Natural killer cell treated with Interleukin-12 subunit alpha and Interleukin-12 subunit beta and Interleukin-15 and Interleukin-18, amount 100 ng/mL, for 72 hours (primary cell): ENCODE measurements around the gene PRB4. TPM values are rescaled to one million over a fixed set of nuclear protein-coding genes. Genes with fewer than 3 reads are reported as not detected.
"Not testable (repeated sequence)": the region's sequence is repeated elsewhere in the genome, so short reads cannot be mapped to it uniquely, and the experiment has no call there.

Source experiments
- ATAC-seq, 2 donors: fragments of 150-1000 bp; cut with Tn5 transposase in 1 of 2; sonication (Bioruptor Pico), chemical (Tn5 transposase) in 1 of 2; 2 replicates each; pipeline ENCODE4 v1.10.0; 2021
- DNase-seq: peaks from one replicate; pipeline ENCODE4 v3.0.0; 2022; ENCODE audit warnings: low spot score
- H3K27ac Mint-ChIP-seq, 2 donors: 1 replicate in 1 of 2; 2 replicates in 1 of 2; pipeline ENCODE4 v1.8.0; 2022; ENCODE audit warnings: mixed read lengths in 2 of 2, mild to moderate bottlenecking in 1 of 2, moderate library complexity in 1 of 2
- H3K27me3 Mint-ChIP-seq, 2 donors: 1 replicate in 1 of 2; 2 replicates in 1 of 2; pipeline ENCODE4 v1.8.0; 2022; ENCODE audit warnings: mixed read lengths in 2 of 2
- H3K36me3 Mint-ChIP-seq: one replicate; pipeline ENCODE4 v1.8.0; 2022; ENCODE audit warnings: mixed read lengths
- H3K4me1 Mint-ChIP-seq, 2 donors: 1 replicate in 1 of 2; 2 replicates in 1 of 2; pipeline ENCODE4 v1.8.0; 2022; ENCODE audit warnings: low read depth in 2 of 2, mixed read lengths in 2 of 2, mild to moderate bottlenecking in 1 of 2
- H3K4me3 Mint-ChIP-seq: one replicate; pipeline ENCODE4 v1.8.0; 2022; ENCODE audit warnings: mixed read lengths
- H3K9me3 Mint-ChIP-seq: 2 replicates; pipeline ENCODE4 v1.8.0; 2022; ENCODE audit warnings: mixed read lengths
- total RNA-seq, 2 donors: library from RNA; stranded (reverse); gene quantifications; one replicate each; pipeline ENCODE4 v1.2.3, GENCODE V29; 2022

PRB4 gene
- not detected for total RNA-seq

DNA sequence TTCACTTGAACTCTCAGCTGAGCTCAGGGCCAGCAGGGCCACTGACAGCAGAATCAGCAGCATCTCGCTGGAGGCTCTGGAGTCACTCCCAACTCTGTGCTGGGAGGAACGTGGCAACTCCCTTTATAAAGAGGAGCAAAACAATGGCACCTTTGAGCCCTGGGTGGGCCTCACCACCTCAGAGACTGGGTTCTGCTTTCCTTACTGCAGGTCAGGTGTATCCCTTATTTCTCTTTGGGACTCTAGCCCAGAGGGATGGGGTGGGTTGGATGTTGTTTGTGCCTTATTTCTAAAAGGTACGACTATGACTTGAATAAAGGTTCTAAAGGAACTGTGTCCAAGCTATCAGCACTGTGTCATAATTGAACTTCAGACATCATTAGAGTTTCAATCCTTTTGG, at the start of gene PRB4:
TSS of gene PRB4 (minus strand) at position 101 of the 400 bp plus-strand sequence. CDS start at position 63, 38 bp downstream.
- peaks cover 3% of the 10 kb centered on the region for H3K36me3 Mint-ChIP-seq
- DNase-seq: no peak
- H3K27me3 Mint-ChIP-seq: peaks cover 0 to 14% of the 10 kb centered on the region in 2 donors
- H3K27ac Mint-ChIP-seq: no peak within 1 kb of the TSS
- ATAC-seq: no peak
- no peaks in the 10 kb centered on the region for H3K4me1 Mint-ChIP-seq
- H3K9me3 Mint-ChIP-seq: peaks cover 12% of the 10 kb centered on the region
- no peak within 1 kb of the TSS for H3K4me3 Mint-ChIP-seq

DNA sequence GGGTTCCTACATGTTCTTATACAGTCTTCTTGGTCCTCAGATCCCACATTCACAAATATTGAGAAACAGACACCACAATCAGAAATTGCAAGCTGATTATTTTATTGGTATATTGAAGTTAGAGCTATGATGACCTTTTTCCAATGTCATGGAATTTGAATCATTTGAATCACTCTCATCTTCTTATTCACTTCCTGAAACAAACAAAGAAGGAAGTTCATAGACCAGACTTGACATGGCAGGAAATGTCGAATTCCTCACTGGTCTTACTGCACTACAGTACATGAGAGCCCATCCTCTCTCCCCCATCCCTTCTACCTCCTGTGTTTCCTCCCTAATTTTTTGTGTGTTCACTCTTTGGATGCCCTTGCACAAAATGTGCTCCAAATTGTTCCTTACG, 41.5 kb upstream of the PRB4 start:
- H3K27me3 Mint-ChIP-seq, H3K9me3 Mint-ChIP-seq, DNase-seq, H3K4me3 Mint-ChIP-seq, H3K36me3 Mint-ChIP-seq, H3K4me1 Mint-ChIP-seq, H3K27ac Mint-ChIP-seq, ATAC-seq: not testable (repeated sequence)

DNA sequence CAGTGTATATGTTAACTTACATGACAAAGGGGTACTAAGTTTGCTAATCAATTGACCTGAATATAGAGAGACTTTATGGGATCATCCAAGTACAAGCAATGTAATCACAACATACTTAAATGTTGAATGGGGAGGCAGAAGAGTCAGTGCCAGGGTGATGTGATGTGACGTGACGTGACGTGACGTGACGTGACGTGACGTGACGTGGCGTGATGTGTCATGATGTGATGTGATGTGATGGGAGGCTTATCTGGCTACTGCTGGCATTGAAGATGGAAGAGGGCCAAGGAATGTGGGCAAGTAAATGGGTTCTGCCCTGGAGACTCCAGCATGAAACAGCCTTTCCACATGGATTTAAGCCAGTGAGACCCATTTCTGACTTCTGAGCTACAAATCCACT, 38.2 kb upstream of the PRB4 start:
- DNase-seq (no peak), ATAC-seq (no peak)
- Mint-ChIP-seq H3K9me3 (peaks cover 3% of the 10 kb centered on the region), H3K27me3 (no peaks in the 10 kb centered on the region), H3K36me3 (no peaks in the 10 kb centered on the region), H3K4me1 (no peaks in the 10 kb centered on the region), H3K4me3 (no peak overlapping the region), H3K27ac (no peak overlapping the region)

- Mint-ChIP-seq H3K36me3 (no peaks in the 10 kb centered on the region), H3K27me3 (no peaks in the 10 kb centered on the region), H3K27ac (no peak overlapping the region), H3K4me1 (no peaks in the 10 kb centered on the region), H3K9me3 (peaks cover 3% of the 10 kb centered on the region), H3K4me3 (no peak overlapping the region)
- DNase-seq (no peak), ATAC-seq (no peak)
Observed at GRCh38 chr12:11347810-11348209, 37.6 kb upstream of the PRB4 start.

- no peaks in the 10 kb centered on the region for H3K4me1 Mint-ChIP-seq
- H3K9me3 Mint-ChIP-seq: peaks cover 3% of the 10 kb centered on the region
- H3K27me3 Mint-ChIP-seq: no peaks in the 10 kb centered on the region
- no peak overlapping the region for H3K27ac Mint-ChIP-seq
- no peaks in the 10 kb centered on the region for H3K36me3 Mint-ChIP-seq
- DNase-seq: no peak
- no peak for ATAC-seq
- no peak overlapping the region for H3K4me3 Mint-ChIP-seq
Observed at GRCh38 chr12:11344500-11344899, 34.3 kb upstream of the PRB4 start.

DNA sequence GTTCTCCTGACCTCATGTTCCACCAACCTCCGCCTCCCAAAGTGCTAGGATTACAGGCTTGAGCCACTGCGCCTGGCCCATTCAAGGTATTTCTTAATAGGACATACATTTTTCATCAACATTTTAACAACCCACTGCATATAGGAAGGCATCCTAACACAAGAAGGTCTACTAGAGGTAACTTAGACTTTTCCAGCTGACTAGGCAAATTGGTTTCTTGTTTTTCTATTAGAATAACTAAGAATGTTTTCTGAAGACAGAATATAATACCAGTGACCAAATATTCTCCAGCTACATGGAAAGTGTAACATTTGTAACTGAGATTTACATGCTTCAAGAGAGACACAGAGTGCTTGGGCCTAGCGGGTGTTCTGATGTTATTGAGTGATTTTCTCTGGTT, 14.2 kb upstream of the PRB4 start:
- Mint-ChIP-seq H3K9me3 (peaks cover 5% of the 10 kb centered on the region), H3K27ac (no peak overlapping the region), H3K27me3 (peaks cover 0 to 6% of the 10 kb centered on the region in 2 donors), H3K36me3 (peaks cover 10% of the 10 kb centered on the region), H3K4me3 (no peak overlapping the region), H3K4me1 (peaks cover 0 to 4% of the 10 kb centered on the region in 2 donors)
- DNase-seq (no peak), ATAC-seq (no peak)

- H3K4me3 Mint-ChIP-seq: no peak overlapping the region
- H3K4me1 Mint-ChIP-seq: no peaks in the 10 kb centered on the region
- ATAC-seq (no peak), DNase-seq (no peak)
- peaks cover 20% of the 10 kb centered on the region for H3K36me3 Mint-ChIP-seq
- H3K27me3 Mint-ChIP-seq: peaks cover 0 to 6% of the 10 kb centered on the region in 2 donors
- H3K9me3 Mint-ChIP-seq: peaks cover 10% of the 10 kb centered on the region
- H3K27ac Mint-ChIP-seq: no peak overlapping the region
Observed at GRCh38 chr12:11321980-11322379, 11.7 kb upstream of the PRB4 start.

GRCh38 chr12:11307143-11307542, 3.1 kb downstream of the PRB4 start:
- H3K27ac Mint-ChIP-seq: no peak overlapping the region
- H3K9me3 Mint-ChIP-seq: peaks cover 10% of the 10 kb centered on the region
- H3K4me3 Mint-ChIP-seq: no peak overlapping the region
- no peak for ATAC-seq
- no peak for DNase-seq
- H3K27me3 Mint-ChIP-seq: peaks cover 0 to 18% of the 10 kb centered on the region in 2 donors
- no peaks in the 10 kb centered on the region for H3K36me3 Mint-ChIP-seq
- no peaks in the 10 kb centered on the region for H3K4me1 Mint-ChIP-seq

DNA sequence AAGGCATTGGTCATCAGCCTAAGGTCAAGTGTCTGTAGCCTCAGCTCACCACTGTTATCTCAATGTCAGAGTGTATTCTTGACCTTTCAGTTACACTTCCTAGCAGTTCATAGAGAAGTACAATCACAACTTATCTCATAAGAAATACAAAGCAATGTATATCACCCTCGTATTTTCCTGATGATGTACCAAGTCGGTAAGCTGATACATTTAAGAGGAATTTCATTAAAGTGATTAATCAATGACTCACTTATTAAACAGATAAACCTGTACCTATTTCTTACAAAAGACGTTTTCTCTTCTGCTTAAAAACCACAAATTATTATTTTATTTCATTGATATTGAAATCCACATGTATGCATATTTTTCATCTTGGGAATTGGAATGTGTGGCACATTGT, 36.8 kb downstream of the PRB4 start:
- Mint-ChIP-seq H3K4me3 (no peak overlapping the region), H3K36me3 (no peaks in the 10 kb centered on the region), H3K27me3 (no peaks in the 10 kb centered on the region), H3K9me3 (no peaks in the 10 kb centered on the region), H3K4me1 (no peaks in the 10 kb centered on the region), H3K27ac (no peak overlapping the region)
- ATAC-seq (no peak), DNase-seq (no peak)

DNA sequence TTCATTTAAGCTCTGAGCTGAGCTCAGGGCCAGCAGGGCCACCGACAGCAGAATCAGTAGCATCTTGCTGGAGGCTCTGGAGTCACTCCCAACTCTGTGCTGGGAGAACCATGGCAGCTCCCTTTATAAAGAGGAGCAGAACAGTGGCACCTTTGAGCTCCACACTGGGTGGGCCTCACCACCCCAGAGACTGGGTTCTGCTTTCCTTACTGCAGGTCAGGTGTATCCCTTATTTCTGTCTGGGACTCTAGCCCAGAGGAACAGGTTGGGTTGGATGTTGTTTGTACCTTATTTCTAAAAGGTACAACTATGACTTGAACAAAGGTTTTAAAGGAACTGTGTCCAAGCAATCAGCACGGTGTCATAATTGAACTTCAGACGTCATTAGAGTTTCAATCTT, 40.6 kb downstream of the PRB4 start, which contains the start of gene PRB3:
TSS of gene PRB3 (minus strand) at position 101 of the 400 bp plus-strand sequence. CDS start at position 63, 38 bp downstream.
- DNase-seq (no peak), ATAC-seq (no peak)
- Mint-ChIP-seq H3K27ac (no peak within 1 kb of the TSS), H3K36me3 (no peaks in the 10 kb centered on the region), H3K9me3 (no peaks in the 10 kb centered on the region), H3K4me1 (no peaks in the 10 kb centered on the region), H3K4me3 (no peak within 1 kb of the TSS), H3K27me3 (no peaks in the 10 kb centered on the region)

- Mint-ChIP-seq H3K36me3 (peaks cover 14% of the 10 kb centered on the region), H3K9me3 (peaks cover 20% of the 10 kb centered on the region), H3K27me3 (peaks cover 0 to 6% of the 10 kb centered on the region in 2 donors)
Observed at GRCh38 chr12:11264501-11264900, 45.7 kb downstream of the PRB4 start.

More at GRCh38 chr12:11264501-11264900, 45.7 kb downstream of the PRB4 start:
- no peak overlapping the region for H3K27ac Mint-ChIP-seq
- DNase-seq (no peak), ATAC-seq (no peak)
- no peak overlapping the region for H3K4me3 Mint-ChIP-seq
- H3K4me1 Mint-ChIP-seq: no peaks in the 10 kb centered on the region

Other genes with a start within 250 kb of the PRB4 start
- 1 to 10 TPM; 1.5 to 5.6 TPM for gene TAS2R46, start 248.1 kb downstream of the PRB4 start, total RNA-seq
- 1 to 10 TPM; 1.0 to 6.6 TPM for gene TAS2R43, start 218.1 kb downstream of the PRB4 start, total RNA-seq
- 1 to 10 TPM; 3.6 to 8.7 TPM for gene TAS2R30, start 175.8 kb downstream of the PRB4 start, total RNA-seq
- gene SMIM10L1, start 139.2 kb downstream of the PRB4 start, total RNA-seq: 1 to 10 TPM; 8.8 to 9.4 TPM
- not detected for gene TAS2R42, start 123.5 kb downstream of the PRB4 start, total RNA-seq
- gene PRB3, start 40.7 kb downstream of the PRB4 start, total RNA-seq: not detected
- gene PRB2, start 85.1 kb upstream of the PRB4 start, total RNA-seq: not detected